ENCODE measurements around the gene UCP1.

DNA sequence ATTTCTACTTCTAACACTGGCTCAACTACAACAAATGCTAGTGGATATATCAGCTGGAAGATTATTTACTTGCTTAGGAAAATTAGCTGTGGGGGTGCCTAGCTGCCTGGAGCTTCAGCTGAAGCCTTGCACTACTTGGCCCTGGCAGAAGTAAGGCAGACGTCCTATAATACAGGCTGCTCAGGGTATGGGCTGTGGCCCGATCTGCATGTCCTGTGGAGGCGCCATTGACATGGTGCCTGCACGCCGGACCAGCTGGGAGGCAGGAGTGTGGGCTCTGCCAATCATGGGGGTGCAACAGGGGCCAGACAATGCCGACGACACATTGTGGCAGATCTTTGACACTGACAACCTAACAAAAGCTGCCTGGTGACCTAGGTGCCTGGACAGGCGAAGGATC is 31.6 kb upstream of the UCP1 start:
- TF ChIP-seq CTCF (IDR thresholded peaks at IDR 0.05) (no peak), POLR2AphosphoS5 (IDR thresholded peaks at IDR 0.05) (no peak), POLR2A (IDR thresholded peaks at IDR 0.05) (no peak), EP300 (IDR thresholded peaks at IDR 0.05) (no peak)
